Measurements from ENCODE around the gene SLAMF1.

DNA sequence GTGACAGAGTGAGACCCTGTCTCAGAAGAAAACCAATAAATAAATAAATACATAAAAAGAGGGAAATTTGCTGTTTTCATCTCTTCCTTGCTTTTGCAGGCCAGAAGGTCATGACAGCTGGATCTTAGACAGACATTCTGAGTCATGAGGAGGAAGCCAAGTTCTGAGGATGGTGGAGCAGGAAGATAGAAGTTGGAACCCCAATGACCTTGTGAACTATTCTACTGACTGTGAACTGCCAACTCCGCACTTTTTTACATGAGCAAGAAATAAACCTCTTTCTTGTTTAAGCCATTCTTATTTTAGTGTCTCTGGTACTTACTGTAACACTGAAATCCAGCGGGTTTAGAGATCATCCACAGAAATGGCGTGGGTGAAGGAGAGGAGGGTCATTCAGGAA lies 76.0 kb downstream of the SLAMF1 start:
- TF ChIP-seq, protein P1, sequence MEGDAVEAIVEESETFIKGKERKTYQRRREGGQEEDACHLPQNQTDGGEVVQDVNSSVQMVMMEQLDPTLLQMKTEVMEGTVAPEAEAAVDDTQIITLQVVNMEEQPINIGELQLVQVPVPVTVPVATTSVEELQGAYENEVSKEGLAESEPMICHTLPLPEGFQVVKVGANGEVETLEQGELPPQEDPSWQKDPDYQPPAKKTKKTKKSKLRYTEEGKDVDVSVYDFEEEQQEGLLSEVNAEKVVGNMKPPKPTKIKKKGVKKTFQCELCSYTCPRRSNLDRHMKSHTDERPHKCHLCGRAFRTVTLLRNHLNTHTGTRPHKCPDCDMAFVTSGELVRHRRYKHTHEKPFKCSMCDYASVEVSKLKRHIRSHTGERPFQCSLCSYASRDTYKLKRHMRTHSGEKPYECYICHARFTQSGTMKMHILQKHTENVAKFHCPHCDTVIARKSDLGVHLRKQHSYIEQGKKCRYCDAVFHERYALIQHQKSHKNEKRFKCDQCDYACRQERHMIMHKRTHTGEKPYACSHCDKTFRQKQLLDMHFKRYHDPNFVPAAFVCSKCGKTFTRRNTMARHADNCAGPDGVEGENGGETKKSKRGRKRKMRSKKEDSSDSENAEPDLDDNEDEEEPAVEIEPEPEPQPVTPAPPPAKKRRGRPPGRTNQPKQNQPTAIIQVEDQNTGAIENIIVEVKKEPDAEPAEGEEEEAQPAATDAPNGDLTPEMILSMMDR (IDR thresholded peaks at IDR 0.05), result no peak
- TF ChIP-seq POLR2A (IDR thresholded peaks at IDR 0.05), result no peak
